NCI-H2196 treated with DMSO at 0.1 percent for 48 hours (cell line): ENCODE data around the gene OSBPL9.

Experiments used
- DNase-seq: peaks from one replicate; lab custom pipeline; 2025; ENCODE audit not compliant: unreplicated experiment; lab: John Stamatoyannopoulos, UW

The OSBPL9 gene

GRCh38 chr1:51616903-51617708 is at the start of gene OSBPL9:
OSBPL9 (plus strand) TSS chr1:51617092; CDS start chr1:51617111, 19 bp downstream.
- DNase-seq = peak; percentile 85

- DNase-seq = no peak
Measured at GRCh38 chr1:51567653-51568052, 49.2 kb upstream of the OSBPL9 start.

- no peak for DNase-seq
Measured at GRCh38 chr1:51568231-51568935, 48.5 kb upstream of the OSBPL9 start.

- no peak for DNase-seq
Measured at GRCh38 chr1:51569284-51570062, 47.4 kb upstream of the OSBPL9 start.

- DNase-seq = no peak
Measured at GRCh38 chr1:51570063-51570710, 46.7 kb upstream of the OSBPL9 start.

- no peak for DNase-seq
Measured at GRCh38 chr1:51572365-51572764, 44.5 kb upstream of the OSBPL9 start.

GRCh38 chr1:51574796-51575195 is 42.1 kb upstream of the OSBPL9 start:
- no peak for DNase-seq

GRCh38 chr1:51575406-51576084 is 41.3 kb upstream of the OSBPL9 start:
- DNase-seq = no peak

- no peak for DNase-seq
Measured at GRCh38 chr1:51576085-51576444, 40.8 kb upstream of the OSBPL9 start.

GRCh38 chr1:51576923-51577322 is 40.0 kb upstream of the OSBPL9 start:
- no peak for DNase-seq

GRCh38 chr1:51578383-51579109 is 38.3 kb upstream of the OSBPL9 start:
- DNase-seq = no peak

- no peak for DNase-seq
Measured at GRCh38 chr1:51581238-51581637, 35.7 kb upstream of the OSBPL9 start.

GRCh38 chr1:51583532-51583931 is 33.4 kb upstream of the OSBPL9 start:
- DNase-seq = no peak

- DNase-seq = no peak
Measured at GRCh38 chr1:51584021-51584420, 32.9 kb upstream of the OSBPL9 start.

- DNase-seq = no peak
Measured at GRCh38 chr1:51592711-51593110, 24.2 kb upstream of the OSBPL9 start.

GRCh38 chr1:51594716-51595115 is 22.2 kb upstream of the OSBPL9 start:
- DNase-seq = no peak

- no peak for DNase-seq
Measured at GRCh38 chr1:51600529-51600928, 16.4 kb upstream of the OSBPL9 start.

GRCh38 chr1:51600965-51601364 is 15.9 kb upstream of the OSBPL9 start:
- no peak for DNase-seq

- no peak for DNase-seq
Measured at GRCh38 chr1:51605961-51606723, 10.8 kb upstream of the OSBPL9 start.
